ENCODE data around the gene ZNF687.

Gene ZNF687

DNA sequence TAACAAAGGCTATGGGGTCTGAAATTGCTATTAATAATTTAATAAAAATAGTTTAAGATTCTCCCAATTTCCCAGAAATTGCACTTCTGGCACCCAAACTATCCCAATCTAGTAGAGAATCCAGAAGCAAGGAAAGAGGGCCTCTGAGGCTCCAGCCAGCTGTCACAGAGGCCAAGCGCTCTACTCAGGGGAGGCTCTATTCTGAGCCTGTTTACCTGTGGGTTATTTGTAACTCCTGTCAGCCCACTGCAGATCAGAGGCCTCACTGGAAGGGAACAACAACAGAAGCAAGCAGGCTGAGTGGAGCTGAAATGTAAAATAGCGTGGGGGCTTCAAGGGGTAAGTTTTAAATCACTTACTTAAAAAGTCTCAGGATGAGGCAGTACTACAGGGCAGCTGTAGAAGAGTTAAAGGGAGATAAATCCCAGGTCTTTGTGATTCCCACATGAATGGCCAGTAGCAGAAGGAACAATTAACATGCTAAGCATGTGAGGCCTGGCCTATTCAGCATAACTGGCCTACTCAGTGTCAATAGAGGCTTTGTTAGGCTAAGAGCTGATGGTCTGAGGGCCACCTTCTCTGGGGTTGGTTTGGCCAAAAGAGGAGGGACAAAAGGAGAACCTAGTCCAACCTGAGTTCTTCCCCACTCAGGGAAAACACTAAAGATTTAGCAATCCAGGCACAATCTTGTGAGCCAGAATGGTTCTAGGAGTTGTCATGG is 12.8 kb downstream of the ZNF687 start:
- TF ChIP-seq, protein P1, sequence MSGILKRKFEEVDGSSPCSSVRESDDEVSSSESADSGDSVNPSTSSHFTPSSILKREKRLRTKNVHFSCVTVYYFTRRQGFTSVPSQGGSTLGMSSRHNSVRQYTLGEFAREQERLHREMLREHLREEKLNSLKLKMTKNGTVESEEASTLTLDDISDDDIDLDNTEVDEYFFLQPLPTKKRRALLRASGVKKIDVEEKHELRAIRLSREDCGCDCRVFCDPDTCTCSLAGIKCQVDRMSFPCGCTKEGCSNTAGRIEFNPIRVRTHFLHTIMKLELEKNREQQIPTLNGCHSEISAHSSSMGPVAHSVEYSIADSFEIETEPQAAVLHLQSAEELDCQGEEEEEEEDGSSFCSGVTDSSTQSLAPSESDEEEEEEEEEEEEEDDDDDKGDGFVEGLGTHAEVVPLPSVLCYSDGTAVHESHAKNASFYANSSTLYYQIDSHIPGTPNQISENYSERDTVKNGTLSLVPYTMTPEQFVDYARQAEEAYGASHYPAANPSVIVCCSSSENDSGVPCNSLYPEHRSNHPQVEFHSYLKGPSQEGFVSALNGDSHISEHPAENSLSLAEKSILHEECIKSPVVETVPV (CRISPR knock-in tag; IDR thresholded peaks at IDR 0.05) = no peak
- TF ChIP-seq ESRRG (CRISPR knock-in tag; IDR thresholded peaks at IDR 0.05) (no peak), ISL1 (CRISPR knock-in tag; IDR thresholded peaks at IDR 0.05) (no peak), SNAI2 (CRISPR knock-in tag; IDR thresholded peaks at IDR 0.05) (no peak), ZFP3 (CRISPR knock-in tag; IDR thresholded peaks at IDR 0.05) (no peak), ARNTL (CRISPR knock-in tag; IDR thresholded peaks at IDR 0.05; ENCODE audit: borderline replicate concordance, low read depth) (no peak), TOX (CRISPR knock-in tag; IDR thresholded peaks at IDR 0.05; ENCODE audit: borderline replicate concordance) (no peak), TCF4 (CRISPR knock-in tag; IDR thresholded peaks at IDR 0.05; ENCODE audit: borderline replicate concordance) (no peak), OSR1 (CRISPR knock-in tag; IDR thresholded peaks at IDR 0.05) (no peak), ZNF8 (CRISPR knock-in tag; IDR thresholded peaks at IDR 0.05) (no peak), BACH2 (CRISPR knock-in tag; IDR thresholded peaks at IDR 0.05; ENCODE audit: borderline replicate concordance) (no peak), CSDC2 (CRISPR knock-in tag; IDR thresholded peaks at IDR 0.05) (no peak), ZNF565 (CRISPR knock-in tag; conservative IDR thresholded peaks at IDR 0.05; ENCODE audit: low read depth) (no peak), ZC3H10 (CRISPR knock-in tag; IDR thresholded peaks at IDR 0.05) (no peak), ZNF70 (CRISPR knock-in tag; IDR thresholded peaks at IDR 0.05) (no peak)
- TF ChIP-seq, protein P2, sequence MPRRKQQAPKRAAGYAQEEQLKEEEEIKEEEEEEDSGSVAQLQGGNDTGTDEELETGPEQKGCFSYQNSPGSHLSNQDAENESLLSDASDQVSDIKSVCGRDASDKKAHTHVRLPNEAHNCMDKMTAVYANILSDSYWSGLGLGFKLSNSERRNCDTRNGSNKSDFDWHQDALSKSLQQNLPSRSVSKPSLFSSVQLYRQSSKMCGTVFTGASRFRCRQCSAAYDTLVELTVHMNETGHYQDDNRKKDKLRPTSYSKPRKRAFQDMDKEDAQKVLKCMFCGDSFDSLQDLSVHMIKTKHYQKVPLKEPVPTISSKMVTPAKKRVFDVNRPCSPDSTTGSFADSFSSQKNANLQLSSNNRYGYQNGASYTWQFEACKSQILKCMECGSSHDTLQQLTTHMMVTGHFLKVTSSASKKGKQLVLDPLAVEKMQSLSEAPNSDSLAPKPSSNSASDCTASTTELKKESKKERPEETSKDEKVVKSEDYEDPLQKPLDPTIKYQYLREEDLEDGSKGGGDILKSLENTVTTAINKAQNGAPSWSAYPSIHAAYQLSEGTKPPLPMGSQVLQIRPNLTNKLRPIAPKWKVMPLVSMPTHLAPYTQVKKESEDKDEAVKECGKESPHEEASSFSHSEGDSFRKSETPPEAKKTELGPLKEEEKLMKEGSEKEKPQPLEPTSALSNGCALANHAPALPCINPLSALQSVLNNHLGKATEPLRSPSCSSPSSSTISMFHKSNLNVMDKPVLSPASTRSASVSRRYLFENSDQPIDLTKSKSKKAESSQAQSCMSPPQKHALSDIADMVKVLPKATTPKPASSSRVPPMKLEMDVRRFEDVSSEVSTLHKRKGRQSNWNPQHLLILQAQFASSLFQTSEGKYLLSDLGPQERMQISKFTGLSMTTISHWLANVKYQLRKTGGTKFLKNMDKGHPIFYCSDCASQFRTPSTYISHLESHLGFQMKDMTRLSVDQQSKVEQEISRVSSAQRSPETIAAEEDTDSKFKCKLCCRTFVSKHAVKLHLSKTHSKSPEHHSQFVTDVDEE (CRISPR knock-in tag; IDR thresholded peaks at IDR 0.05) = no peak
- TF ChIP-seq, protein P3, sequence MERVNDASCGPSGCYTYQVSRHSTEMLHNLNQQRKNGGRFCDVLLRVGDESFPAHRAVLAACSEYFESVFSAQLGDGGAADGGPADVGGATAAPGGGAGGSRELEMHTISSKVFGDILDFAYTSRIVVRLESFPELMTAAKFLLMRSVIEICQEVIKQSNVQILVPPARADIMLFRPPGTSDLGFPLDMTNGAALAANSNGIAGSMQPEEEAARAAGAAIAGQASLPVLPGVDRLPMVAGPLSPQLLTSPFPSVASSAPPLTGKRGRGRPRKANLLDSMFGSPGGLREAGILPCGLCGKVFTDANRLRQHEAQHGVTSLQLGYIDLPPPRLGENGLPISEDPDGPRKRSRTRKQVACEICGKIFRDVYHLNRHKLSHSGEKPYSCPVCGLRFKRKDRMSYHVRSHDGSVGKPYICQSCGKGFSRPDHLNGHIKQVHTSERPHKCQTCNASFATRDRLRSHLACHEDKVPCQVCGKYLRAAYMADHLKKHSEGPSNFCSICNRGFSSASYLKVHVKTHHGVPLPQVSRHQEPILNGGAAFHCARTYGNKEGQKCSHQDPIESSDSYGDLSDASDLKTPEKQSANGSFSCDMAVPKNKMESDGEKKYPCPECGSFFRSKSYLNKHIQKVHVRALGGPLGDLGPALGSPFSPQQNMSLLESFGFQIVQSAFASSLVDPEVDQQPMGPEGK (CRISPR knock-in tag; IDR thresholded peaks at IDR 0.05; ENCODE audit: borderline replicate concordance) = no peak
- ATAC-seq = no peak

DNA sequence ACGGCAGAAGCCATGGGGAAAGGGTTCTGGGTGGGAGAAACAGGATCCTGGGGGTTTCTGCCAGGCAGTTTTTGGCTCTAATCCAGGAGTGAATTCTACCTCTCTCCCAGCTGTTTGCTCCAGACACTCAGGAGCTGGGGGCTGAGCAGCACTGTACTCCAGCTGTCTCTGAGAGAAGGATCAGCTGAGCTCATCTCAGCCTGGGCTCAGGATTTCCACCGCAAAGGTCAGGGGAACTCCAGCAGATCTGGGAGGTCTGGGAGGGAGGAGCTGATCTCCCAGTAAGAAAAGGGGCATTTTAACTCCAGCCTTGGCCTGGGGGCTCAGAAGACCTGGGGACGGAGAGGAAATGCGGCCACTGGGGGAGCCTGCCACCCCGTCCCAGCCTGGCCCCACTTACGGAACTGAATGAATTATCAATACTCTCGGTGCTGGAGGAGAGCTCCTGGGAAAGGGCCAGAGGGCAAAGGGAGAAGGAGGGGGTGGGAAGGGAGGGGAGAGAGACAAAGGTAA is 27.8 kb downstream of the ZNF687 start:
- no peak for TF ChIP-seq ESRRG (CRISPR knock-in tag; IDR thresholded peaks at IDR 0.05)
- no peak for TF ChIP-seq ZC3H10 (CRISPR knock-in tag; IDR thresholded peaks at IDR 0.05)
- no peak for TF ChIP-seq OSR1 (CRISPR knock-in tag; IDR thresholded peaks at IDR 0.05)
- TF ChIP-seq SNAI2 (CRISPR knock-in tag; IDR thresholded peaks at IDR 0.05) = no peak
- no peak for TF ChIP-seq CSDC2 (CRISPR knock-in tag; IDR thresholded peaks at IDR 0.05)
- TF ChIP-seq ZNF565 (CRISPR knock-in tag; conservative IDR thresholded peaks at IDR 0.05; ENCODE audit: low read depth) = no peak
- no peak for TF ChIP-seq TCF4 (CRISPR knock-in tag; IDR thresholded peaks at IDR 0.05; ENCODE audit: borderline replicate concordance)
- TF ChIP-seq, protein P1 (CRISPR knock-in tag; IDR thresholded peaks at IDR 0.05) = no peak
- no peak for TF ChIP-seq TOX (CRISPR knock-in tag; IDR thresholded peaks at IDR 0.05; ENCODE audit: borderline replicate concordance)
- TF ChIP-seq PPARA (CRISPR knock-in tag; IDR thresholded peaks at IDR 0.05; ENCODE audit: borderline replicate concordance) = no peak
- no peak for ATAC-seq

DNA sequence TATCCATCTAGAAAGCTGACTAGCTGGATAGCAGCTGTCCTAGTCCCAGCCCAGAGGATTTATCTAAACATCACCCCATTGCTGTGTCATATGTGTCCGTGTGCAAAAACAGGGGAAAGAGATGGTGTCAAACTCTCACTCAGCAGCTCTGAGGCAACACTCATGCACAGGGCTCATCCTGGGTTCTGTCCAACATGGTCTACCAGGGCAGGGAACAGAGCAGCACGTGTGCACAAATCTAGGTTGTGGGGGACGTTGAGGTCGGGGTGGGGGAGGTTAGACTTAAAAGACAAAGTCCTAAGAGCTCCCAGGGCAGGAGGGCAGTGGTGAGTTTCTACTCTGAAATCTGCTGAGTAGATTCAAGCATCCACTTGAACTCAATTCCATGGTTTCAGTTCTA is 28.9 kb downstream of the ZNF687 start:
- TF ChIP-seq RARB (CRISPR knock-in tag; IDR thresholded peaks at IDR 0.05) (no peak), GLIS3 (CRISPR knock-in tag; IDR thresholded peaks at IDR 0.05) (no peak), ZNF70 (CRISPR knock-in tag; IDR thresholded peaks at IDR 0.05) (no peak), ZFP30 (CRISPR knock-in tag; IDR thresholded peaks at IDR 0.05) (no peak), SNAI2 (CRISPR knock-in tag; IDR thresholded peaks at IDR 0.05) (no peak)
- no peak for ATAC-seq
